MCF 10A (cell line): ENCODE measurements around the gene PATE4. TPM values are rescaled to one million over a fixed set of nuclear protein-coding genes. Genes with fewer than 3 reads are reported as not detected.
"Not testable (repeated sequence)": the region's sequence is repeated elsewhere in the genome, so short reads cannot be mapped to it uniquely, and the experiment has no call there.

Experiments used
- BruUV-seq: library from RNA; stranded (reverse); fragments of 400-500 nt; replicated peaks from 2 replicates; lab custom pipeline; 2021; lab: Mats Ljungman, UMichigan
- CTCF ChIA-PET: fragments of 300-600 bp; sonication (Branson Sonifier 250); formaldehyde crosslinking; extraction: SDS; loops from one replicate; lab custom pipeline; 2021; ENCODE audit warnings: antibody characterized with exemption, inconsistent platforms; lab: Yijun Ruan, JAX
- POLR2A ChIA-PET: fragments of 300-600, 350-650 bp; sonication (Branson Sonifier 250); formaldehyde crosslinking; extraction: SDS; loops from one replicate; lab custom pipeline; 2020; ENCODE audit warnings: antibody characterized with exemption, inconsistent platforms; lab: Yijun Ruan, JAX
- DNase-seq: peaks from one replicate; pipeline ENCODE4 v3.0.0-alpha.2; 2018; ENCODE audit not compliant: unreplicated experiment
- H3K27ac Mint-ChIP-seq: one replicate; pipeline ENCODE4 v1.8.0; 2022; ENCODE audit warnings: mild to moderate bottlenecking, low read depth, mixed read lengths; ENCODE audit not compliant: unreplicated experiment
- H3K27me3 Mint-ChIP-seq: one replicate; pipeline ENCODE4 v1.8.0; 2022; ENCODE audit warnings: mixed read lengths; ENCODE audit not compliant: insufficient read depth, unreplicated experiment
- H3K36me3 Mint-ChIP-seq: one replicate; pipeline ENCODE4 v1.8.0; 2022; ENCODE audit warnings: mild to moderate bottlenecking, moderate library complexity, mixed read lengths; ENCODE audit not compliant: insufficient read depth, unreplicated experiment
- H3K4me1 Mint-ChIP-seq: one replicate; pipeline ENCODE4 v1.8.0; 2022; ENCODE audit warnings: mixed read lengths; ENCODE audit not compliant: insufficient read depth, unreplicated experiment
- H3K4me3 Mint-ChIP-seq: one replicate; pipeline ENCODE4 v1.8.0; 2022; ENCODE audit warnings: mild to moderate bottlenecking, moderate library complexity, mixed read lengths; ENCODE audit not compliant: unreplicated experiment
- H3K9me3 Mint-ChIP-seq: one replicate; pipeline ENCODE4 v1.8.0; 2022; ENCODE audit warnings: mixed read lengths; ENCODE audit not compliant: unreplicated experiment
- CTCF ChIP-seq: fragments of 200-600 bp; IDR thresholded peaks from one replicate; pipeline ENCODE4 v1.8.0; 2022; ENCODE audit warnings: antibody characterized with exemption, mild to moderate bottlenecking; ENCODE audit not compliant: unreplicated experiment
- intact Hi-C: fragments of 100-400 bp; cut with micrococcal nuclease; formaldehyde crosslinking; loops from 2 replicates; pipeline ENCODE4 v1.14.1; 2022
- total RNA-seq: library from RNA; stranded (reverse); gene quantifications from 2 replicates; pipeline ENCODE4 v1.2.3, GENCODE V29; 2022

The PATE4 gene
- total RNA-seq, 1 experiment from 2014 or later = not detected

- POLR2A ChIA-PET = interaction anchor here (0.6 kb wide), 1 partner anchor 518 kb away, joined by 3 read pairs; no protein-coding TSS in a partner anchor
- Mint-ChIP-seq H3K27me3 (peaks cover 12% of the 10 kb centered on the region), H3K27ac (no peak overlapping the region), H3K36me3 (no peaks in the 10 kb centered on the region), H3K4me3 (no peak overlapping the region), H3K4me1 (no peaks in the 10 kb centered on the region), H3K9me3 (no peaks in the 10 kb centered on the region)
- no TSS peak for BruUV-seq
- no peak for TF ChIP-seq CTCF
- no peak for DNase-seq
- CTCF ChIA-PET = interaction anchor here (0.6 to 0.7 kb wide), 2 partner anchors 15 to 38 kb away, joined by 4 read pairs; no protein-coding TSS in a partner anchor
- intact Hi-C loops = no loop called here
Observed at GRCh38 chr11:125835748-125836147, 2.6 kb downstream of the PATE4 start.

DNA sequence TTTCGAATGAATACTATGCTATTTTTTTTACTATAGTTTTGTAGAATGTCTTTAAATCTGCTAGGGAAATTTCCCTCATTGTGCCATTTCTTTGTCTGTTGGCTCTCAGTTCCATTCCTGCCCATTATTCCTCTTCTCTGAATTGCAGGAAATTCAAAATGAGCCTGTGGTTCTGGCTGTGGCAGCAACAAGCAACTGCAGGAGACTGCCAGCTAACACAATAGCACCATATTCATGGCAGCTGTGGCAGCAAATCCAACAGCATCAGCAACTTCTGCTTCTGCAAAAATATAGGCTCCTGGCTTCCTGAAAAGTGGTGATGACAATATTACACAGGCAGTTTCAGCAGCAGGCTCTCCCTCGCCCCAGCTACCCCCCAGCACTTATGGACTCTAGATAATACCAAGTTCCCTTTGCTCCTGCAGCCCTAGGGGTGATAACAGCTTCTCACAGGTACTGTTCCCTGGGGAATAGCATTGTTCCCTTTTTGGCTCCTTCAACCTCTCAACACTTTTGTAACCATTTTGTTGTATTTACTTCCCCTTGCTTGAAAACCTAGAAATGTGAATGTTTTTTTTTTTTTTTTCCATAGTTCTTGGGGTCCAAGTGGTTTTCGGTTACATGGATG lies 9.3 kb downstream of the PATE4 start:
- no peaks in the 10 kb centered on the region for H3K27me3 Mint-ChIP-seq
- H3K4me3 Mint-ChIP-seq = no peak overlapping the region
- no peaks in the 10 kb centered on the region for H3K4me1 Mint-ChIP-seq
- H3K36me3 Mint-ChIP-seq = peaks cover 6% of the 10 kb centered on the region
- DNase-seq = no peak
- no peak for TF ChIP-seq CTCF
- intact Hi-C loops = no loop called here
- BruUV-seq = no TSS peak
- ChIA-PET CTCF (interaction anchor here (0.6 kb wide), 1 partner anchor 55 kb away, joined by 3 read pairs; no protein-coding TSS in a partner anchor), POLR2A (interaction anchor here (0.6 kb wide), 1 partner anchor 20 kb away, joined by 4 read pairs; no protein-coding TSS in a partner anchor)
- H3K9me3 Mint-ChIP-seq = peaks cover 22% of the 10 kb centered on the region
- H3K27ac Mint-ChIP-seq = no peak overlapping the region

DNA sequence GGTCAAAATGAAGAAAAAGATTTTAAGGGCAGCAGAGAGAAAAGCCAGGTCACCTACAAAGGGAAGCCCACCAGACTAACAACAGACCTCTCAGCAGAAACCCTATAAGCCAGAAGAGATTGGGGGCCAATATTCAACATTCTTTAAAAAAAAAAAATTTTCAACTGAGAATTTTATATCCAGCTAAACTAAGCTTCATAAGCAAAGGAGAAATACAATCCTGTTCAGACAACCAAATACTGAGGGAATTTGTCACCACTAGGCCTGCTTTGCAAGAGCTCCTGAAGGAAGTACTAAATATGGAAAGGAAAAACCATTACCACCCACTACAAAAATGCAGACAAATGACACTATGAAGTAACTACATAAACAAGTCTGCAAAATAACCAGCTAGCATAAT lies 13.1 kb downstream of the PATE4 start:
- no peak for DNase-seq
- peaks cover 25% of the 10 kb centered on the region for H3K9me3 Mint-ChIP-seq
- POLR2A ChIA-PET = no interaction called here
- no TSS peak for BruUV-seq
- H3K27me3 Mint-ChIP-seq = no peaks in the 10 kb centered on the region
- CTCF ChIA-PET = no interaction called here
- H3K4me3 Mint-ChIP-seq = no peak overlapping the region
- intact Hi-C loops = no loop called here
- H3K4me1 Mint-ChIP-seq = no peaks in the 10 kb centered on the region
- peaks cover 6% of the 10 kb centered on the region for H3K36me3 Mint-ChIP-seq
- H3K27ac Mint-ChIP-seq = no peak overlapping the region
- TF ChIP-seq CTCF = no peak

DNA sequence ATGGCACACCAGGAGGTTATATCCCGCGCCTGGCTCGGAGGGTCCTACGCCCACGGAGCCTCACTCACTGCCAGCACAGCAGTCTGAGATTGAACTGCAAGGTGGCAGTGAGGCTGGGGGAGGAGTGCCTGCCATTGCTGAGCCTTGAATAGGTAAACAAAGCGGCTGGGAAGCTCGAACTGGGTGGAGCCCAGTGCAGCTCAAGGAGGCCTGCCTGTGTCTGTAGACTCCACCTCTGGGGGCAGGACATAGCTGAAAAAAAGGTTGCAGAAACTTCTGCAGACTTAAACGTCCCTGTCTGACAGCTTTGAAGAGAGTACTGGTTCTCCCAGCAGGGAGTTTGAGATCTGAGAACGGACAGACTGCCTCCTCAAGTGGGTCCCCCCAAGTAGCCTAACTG lies 24.6 kb downstream of the PATE4 start:
- intact Hi-C loops, DNase-seq, H3K4me1 Mint-ChIP-seq, H3K4me3 Mint-ChIP-seq, POLR2A ChIA-PET, H3K27ac Mint-ChIP-seq, H3K36me3 Mint-ChIP-seq, H3K27me3 Mint-ChIP-seq, BruUV-seq: not testable (repeated sequence)
- CTCF ChIA-PET = interaction anchor here (0.6 kb wide), 1 partner anchor 1214 kb away, joined by 3 read pairs; no protein-coding TSS in a partner anchor
- peaks cover 13% of the 10 kb centered on the region for H3K9me3 Mint-ChIP-seq

DNA sequence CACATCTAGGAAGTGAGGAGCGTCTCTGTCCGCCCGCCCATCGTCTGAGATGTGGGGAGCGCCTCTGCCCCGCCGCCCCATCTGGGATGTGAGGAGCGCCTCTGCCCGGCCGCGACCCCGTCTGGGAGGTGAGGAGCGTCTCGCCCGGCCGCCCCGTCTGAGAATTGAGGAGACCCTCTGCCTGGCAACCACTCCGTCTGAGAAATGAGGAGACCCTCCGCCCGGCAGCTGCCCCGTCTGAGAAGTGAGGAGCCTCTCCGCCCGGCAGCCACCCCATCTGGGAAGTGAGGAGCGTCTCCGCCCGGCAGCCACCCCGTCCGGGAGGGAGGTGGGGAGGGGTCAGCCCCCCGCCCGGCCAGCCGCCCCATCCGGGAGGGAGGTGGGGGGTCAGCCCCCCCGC lies 29.7 kb downstream of the PATE4 start:
- H3K27ac Mint-ChIP-seq, CTCF ChIA-PET, POLR2A ChIA-PET, H3K9me3 Mint-ChIP-seq, intact Hi-C loops, H3K4me3 Mint-ChIP-seq, H3K36me3 Mint-ChIP-seq, BruUV-seq, DNase-seq, H3K27me3 Mint-ChIP-seq, H3K4me1 Mint-ChIP-seq: not testable (repeated sequence)

GRCh38 chr11:125865354-125865753 lies 32.2 kb downstream of the PATE4 start:
- H3K9me3 Mint-ChIP-seq, H3K4me3 Mint-ChIP-seq, DNase-seq, intact Hi-C loops, BruUV-seq, H3K27me3 Mint-ChIP-seq, POLR2A ChIA-PET, H3K4me1 Mint-ChIP-seq, H3K27ac Mint-ChIP-seq, H3K36me3 Mint-ChIP-seq, CTCF ChIA-PET: not testable (repeated sequence)
